HCT116 (cell line): ENCODE data around the gene PHGDH. TPM values are rescaled to one million over a fixed set of nuclear protein-coding genes. Genes with fewer than 3 reads are reported as not detected.

Experiments used
- total RNA-seq: library from RNA; stranded (reverse); gene quantifications from one replicate; pipeline ENCODE4 v1.2.1, GENCODE V29; 2021; ENCODE audit not compliant: unreplicated experiment

Gene PHGDH
- total RNA-seq, 1 experiment from 2014 or later = 187 TPM

Other genes with a start within 250 kb of the PHGDH start
- gene HSD3B1, start 204.7 kb upstream of the PHGDH start, total RNA-seq = not detected
- 5.9 TPM for gene ZNF697, start 63.7 kb upstream of the PHGDH start, total RNA-seq
- 0.20 TPM for gene HMGCS2, start 57.0 kb downstream of the PHGDH start, total RNA-seq
- not detected for gene REG4, start 99.5 kb downstream of the PHGDH start, total RNA-seq
- not detected for gene ADAM30, start 184.6 kb downstream of the PHGDH start, total RNA-seq